ENCODE results near the gene CLSTN1.
A peak's percentile ranks its signal among the peaks of the same experiment; 100 is the strongest.

Gene CLSTN1

DNA sequence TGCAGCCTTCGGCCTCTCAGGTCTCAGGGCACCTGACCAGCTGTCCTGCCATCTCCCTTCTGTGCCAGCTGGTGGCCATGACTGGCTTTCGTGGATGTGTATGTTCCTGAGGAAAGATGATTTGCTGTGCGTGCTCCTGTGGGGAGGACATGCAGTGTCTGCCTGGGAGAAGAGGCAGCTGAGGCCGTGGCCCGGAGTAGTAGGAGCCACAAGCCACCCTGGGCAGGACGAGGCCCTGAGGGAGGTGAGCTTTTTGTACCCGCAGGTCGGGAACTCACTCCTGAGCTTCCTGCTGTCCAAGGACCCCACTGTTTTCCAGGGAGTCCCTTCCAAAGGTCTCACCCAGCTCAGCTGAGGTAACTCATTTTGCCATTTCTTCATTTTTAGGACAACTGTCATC lies 113.7 kb downstream of the CLSTN1 start:
- DNase-seq, result no peak

DNA sequence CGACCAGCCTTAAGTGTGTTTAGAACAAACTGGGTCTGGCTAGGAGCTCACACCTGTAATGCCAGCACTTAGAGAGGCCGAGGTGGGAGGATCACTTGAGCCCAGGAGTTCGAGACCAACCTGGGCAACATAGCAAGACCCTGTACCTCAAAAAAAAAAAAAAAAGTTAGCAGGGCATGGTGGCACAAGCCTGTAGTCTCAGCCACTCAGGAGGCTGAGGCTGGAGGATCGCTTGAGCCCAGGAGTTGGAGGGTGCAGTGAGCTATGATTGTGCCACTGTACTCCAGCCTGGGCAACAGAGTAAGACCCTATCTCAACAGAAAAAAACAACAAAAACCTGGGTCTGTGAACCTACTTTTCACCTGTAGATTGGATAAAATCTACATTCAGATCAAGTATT lies 117.6 kb downstream of the CLSTN1 start:
- no peak for DNase-seq

DNA sequence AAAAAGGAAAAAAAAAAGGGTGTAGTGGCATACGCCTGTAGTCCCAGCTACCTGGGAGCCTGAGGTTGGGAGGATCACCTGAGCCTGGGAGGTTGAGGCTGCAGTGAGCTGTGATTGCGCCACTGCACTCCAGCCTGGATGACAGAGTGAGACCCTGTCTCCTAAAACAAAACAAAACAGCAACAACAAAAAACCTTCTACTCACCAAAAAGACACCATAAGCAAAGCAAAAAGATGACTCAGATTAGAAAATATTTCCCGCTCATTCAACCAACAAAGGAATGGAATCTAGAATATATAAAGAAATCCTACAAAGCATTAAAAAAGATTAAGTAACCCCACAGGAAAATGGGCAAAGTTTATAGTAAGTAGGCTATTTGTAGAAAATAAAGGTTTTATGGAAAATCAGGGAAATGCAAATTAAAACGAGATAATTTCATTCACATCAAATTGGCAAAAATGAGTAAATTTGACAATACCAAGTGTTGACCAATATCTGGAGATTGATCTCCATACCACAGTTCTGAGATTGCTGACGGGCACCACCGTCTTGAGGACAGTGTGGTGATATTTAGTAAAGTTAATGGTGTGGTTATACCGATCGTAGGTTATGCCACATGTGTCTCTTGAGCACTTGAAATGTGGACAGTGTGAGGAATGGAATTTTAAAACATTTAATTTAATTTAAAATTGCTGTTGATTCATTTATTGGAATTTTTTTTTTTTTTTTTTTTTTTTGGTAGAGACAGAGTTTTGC lies 118.2 kb downstream of the CLSTN1 start:
- DNase-seq, result no peak

DNA sequence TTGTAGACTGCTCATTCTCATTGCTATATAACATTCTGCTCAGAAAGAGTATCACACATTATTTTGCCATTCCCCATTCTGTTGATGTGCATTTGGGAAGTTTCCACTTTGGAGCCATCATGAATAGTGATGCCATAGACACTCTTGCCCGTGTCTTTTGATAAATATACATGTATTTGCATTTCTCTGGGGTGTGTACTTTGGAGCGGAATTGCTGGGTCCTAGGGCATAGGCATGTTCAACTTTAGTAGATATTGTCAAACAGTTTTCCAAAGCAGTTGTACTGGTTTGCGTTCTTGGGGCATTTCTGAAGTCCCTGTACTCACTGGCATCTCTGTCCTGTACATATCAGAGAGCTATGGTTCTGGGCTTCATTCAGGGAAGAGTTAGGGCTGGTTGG lies 120.1 kb downstream of the CLSTN1 start:
- no peak for DNase-seq

DNA sequence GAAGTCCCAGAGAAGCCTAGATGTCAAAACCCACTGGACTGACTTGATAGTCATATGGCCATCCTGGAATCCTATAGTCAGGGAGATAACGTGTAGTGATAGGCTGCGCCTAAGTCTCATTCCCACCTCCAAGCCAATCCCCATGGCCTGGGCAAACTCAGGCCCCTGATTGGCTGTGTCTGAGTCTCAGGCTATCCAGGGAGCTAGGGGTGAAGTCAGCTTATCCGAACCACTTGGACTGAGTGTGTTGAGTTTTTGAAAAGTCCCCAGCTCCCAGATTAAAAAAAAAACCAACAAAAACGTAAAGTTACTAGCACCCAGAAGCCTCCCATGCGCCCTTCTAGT lies 120.6 kb downstream of the CLSTN1 start:
- no peak for DNase-seq

DNA sequence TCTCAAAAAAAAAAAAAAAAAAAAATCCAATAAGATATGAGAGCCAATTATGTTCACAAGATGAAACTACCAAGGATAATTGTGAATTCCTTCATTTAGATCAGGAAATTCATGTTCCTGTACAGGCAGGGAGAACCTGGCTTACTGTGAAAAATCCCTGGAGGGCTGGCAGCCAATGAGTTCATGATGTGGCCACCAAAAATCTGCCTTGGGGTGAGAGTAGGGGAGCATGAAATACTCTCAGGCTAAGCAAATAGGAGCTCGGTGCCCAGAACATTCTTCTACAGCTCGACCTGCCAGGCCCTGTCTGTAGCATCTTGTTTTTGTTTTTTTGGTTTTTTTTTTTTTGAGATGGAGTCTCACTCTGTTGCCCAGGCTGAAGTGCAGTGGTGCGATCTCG lies 122.1 kb downstream of the CLSTN1 start:
- no peak for DNase-seq

DNA sequence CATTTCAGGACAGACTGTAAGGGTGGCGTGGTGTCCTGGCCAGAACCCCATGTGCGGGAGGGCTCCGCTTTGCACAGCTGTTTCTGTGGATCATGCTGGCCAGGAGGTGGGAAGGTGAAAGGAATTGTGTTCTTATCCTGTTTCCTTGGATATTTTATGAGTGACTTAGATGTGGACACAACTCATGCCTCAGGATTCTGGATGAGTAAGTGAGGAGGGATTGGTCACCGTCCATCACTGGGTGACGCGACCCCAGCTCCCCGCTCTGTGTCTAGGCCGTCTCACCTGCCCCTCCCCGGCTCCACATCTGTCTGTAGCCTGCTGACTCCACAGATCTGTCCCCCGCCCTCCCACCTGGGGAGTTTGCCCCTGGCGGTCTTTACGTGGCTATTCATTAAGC lies 123.4 kb downstream of the CLSTN1 start:
- DNase-seq, result no peak

DNA sequence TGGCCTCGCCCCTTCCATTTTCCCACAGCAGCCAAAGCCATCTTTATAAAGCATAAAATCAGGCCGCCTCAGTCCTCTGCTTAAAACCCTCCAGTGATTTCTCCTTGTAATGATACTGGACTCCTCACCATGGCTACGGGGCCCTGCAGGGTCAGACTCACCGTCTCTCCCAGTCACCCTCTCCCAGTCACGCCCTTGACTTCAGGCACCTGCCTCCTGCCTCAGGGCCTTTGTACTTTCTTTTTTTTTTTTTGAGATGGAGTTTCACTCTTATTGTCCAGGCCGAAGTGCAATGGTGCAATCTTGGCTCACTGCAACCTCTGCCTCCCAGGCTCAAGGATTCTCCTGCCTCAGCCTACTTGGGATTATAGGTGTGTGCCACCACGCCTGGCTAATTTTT lies 124.4 kb downstream of the CLSTN1 start:
- DNase-seq, result no peak

DNA sequence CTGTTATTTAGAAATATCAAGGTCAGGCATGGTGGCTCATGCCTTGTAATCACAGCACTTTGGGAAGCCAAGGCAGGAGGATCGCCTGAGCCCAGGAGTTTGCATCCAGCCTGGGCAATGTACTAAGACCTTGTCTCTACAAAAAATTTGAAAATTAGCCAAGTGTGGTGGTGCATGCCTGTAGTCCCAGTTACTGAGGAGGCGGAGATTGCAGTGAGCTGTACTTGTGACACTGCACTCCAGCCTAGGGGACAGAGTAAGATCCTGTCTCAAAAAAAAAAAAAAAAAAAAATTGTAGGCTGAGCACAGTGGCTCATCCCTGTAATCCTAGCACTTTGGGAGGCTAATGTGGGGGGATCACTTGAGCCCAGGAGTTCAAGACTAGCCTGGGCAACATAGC lies 127.0 kb downstream of the CLSTN1 start:
- DNase-seq, result peak; percentile 43 to 54

DNA sequence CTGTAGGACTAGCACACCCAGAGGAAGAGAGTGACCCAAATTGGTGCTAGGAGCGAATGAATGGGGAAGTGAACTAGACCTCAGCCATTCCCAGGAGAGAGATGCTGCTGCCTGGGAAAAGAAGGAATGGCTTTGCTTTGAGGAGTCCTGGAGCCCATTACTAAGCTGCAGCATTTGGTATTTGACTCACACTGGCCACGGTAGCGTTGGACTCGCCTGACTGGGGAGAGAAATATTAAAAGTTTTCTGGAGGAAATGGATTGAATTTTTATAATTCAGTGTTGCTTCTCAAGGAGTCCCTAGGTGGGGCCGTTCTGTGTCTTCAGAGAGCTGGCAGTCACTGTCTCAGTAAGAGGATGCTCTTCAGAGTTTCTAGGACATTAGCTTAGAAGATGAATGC lies 132.1 kb downstream of the CLSTN1 start:
- no peak for DNase-seq

DNA sequence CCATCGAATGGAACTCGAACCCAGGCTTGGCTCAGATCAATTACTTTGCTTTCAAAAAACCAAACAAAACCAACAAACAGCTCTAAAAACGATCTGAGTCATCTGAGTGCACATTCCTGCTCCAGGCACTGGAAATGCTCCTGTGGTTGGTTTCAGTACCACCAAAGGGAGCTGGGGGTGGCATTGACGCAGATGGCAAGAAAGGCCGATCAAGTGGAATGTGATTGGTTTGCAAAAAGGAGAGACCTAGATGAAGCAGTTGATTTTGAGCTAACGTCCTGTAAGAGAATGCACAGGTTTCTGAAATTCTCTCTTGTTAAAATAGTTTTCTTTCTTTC lies 132.7 kb downstream of the CLSTN1 start:
- DNase-seq, result no peak

DNA sequence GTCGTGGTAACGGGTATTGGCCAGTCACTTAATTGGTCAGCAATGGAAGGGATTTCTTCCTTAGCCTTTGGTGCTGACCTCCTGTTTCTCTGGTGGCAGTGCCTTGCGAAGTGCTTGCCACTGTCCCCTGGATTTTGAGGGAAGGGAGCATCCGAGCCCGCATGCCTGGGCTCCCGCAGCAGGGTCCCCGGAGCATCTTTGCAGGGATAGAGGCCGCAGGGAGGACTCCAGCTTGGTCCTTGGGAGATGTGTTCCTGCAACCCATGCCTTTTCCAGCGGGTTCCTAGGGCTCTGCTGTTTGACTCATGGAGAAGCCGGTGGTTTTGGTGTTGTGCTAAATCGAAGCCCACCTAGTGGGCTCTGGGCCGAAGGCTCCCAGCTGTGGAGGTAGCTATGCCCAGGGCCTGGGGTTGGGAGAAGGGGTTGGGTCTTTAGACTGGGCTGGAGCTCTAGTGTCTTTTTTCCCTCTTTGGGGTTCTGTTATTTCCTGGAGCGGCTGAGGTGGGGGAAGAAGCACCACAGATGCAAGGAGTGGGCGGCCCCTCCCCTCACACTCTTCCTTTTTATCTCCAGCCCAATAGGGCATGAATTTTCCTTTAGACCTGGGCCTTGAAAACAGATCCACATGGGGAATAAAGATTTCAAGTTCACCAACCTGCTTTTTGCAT lies 133.2 kb downstream of the CLSTN1 start:
- DNase-seq, result peak in 1 of 2 donors; percentile 18

DNA sequence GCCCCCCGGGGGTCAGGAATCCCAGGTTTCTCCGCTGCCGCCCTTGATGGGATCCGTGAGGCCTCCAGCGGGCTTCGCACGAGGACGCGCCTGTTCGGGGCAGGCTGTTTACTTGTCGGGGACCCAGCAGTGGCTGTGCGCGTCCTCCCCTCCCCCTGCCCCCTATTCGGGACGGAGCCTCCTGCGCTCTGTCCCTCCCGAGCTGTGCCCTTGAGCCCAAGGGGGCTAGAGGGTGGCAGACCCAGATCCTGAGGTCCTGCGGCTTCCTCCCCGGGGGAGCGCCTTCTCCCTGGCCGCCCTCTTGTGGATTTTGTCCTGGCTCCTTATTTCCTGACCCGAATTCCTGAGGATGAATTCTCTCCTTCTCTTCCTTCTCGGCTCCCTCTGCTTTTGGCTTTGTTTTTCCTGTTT lies 133.8 kb downstream of the CLSTN1 start:
- DNase-seq, result no peak

DNA sequence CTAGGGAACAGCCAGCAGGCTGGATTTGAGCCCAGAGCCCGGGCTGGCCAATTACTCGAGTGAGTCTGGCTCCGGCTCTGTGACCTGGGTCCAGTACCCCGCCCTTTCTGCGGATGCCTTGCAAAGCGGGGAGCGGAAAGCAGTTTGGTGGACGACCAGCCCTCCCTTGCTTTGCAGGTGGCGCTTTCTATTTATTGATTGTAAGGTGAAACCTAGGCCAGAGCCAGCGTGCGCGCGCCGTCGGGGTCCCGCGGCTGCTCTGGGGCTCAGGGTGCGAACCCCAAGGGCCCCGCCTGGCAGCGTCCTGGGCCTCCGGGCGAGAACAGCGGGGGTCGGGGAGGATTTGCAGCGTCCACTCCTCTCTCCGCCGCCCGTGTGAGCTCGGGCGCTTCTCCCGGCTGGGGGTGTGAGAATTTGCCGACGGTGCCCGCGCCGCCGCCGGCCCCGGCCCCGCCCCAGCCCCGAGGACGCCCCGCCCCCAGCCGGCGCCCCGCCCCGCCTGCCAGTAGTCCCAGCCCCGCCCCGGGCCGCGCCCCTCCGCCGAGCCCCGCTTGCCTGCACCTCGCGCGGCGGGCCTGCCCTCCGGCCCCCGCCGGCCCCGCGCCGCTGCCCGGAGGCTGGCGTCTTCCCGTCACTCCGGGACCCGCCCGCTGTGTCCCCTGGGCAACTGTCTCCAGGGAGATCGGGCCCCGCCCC lies 134.6 kb downstream of the CLSTN1 start:
- DNase-seq, result peak; percentile 38 to 62

DNA sequence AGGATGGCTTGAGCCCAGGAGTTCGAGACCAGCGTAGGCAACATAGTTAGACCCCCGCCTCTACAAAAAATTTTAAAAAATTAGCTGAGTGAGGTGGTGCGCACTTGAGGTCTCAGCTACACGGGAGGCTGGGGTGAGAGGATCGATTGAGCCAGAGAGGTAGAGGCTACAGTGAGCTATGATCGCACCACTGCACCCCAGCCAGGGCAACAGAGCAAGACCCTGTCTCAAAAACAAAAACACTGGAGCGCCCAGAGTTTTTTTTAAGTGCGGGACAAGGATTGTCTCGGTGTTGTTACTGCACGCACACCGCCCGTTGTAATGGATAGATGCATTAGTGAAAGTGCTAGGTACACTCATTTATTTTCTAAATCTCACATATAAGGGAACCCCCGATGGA lies 135.2 kb downstream of the CLSTN1 start:
- DNase-seq, result no peak

DNA sequence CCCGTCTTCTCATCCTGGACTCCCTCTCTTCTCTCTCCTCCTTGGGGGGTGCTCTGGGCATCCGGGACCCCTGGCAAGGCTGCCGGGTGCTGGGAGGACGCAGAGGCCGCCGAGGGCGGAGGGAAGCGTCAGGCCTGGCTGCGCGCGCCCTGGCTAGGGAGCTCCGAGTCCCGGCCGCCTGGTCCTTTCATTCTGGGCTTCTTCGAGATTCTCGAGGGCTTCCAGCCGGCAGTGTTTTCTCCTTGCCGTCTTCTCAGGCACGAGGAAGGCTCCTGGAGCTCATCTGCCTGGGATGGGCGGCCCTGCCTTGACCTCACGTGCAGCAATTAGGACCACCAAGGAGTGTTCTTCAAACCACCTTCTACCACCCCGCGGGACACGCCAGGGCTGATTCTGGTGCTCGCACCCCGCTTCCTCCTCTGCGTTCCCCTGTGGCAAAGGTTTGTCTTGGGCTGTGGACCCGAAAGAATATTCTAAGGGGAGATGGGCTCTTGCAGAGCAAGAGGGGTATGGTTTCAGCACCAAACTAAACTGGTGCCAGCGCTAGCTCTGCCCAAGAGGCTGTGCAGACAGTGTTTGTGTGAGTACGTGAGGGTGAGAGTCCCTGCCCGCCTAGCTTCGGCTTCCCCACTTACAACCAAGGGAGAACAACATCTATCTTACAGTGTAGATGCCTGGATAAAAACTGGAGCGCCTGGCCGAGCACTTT lies 135.7 kb downstream of the CLSTN1 start:
- no peak for DNase-seq

DNA sequence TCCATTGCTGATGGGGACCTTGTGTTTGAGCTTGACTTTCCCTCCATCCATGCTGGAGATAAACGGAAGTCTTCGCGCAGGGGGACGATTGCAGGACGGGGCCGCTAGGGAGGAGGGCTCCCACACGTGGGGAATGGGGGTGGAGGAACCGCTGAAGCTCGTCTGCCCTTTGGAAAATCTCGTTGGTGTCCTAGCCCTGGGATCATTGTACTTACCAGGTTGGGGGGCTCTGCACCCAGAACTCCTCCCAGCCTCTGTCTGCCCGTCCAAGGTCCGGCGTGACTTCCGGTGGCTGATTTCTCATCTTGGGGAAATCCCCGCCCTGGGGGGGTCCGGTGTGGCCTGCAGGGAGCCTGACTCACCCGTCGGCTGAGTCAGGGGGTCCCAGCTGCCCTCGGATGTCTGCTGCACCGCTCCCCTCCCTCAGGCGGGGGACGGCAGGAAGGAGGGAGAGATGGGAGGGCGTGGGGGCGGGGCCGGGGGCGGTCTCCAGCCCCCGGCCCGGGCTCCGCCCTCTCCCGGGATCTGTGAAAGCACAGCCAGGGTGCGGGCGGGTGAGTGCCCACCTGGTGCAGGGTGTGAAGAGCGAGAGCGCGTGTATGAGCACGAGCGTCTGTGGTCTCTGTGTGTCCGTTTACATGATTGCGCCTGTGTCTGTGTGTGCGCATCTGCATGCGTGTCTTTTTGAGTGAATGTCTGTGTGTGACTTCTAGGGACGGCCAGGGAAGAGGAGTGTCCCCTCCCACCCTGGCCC lies 136.5 kb downstream of the CLSTN1 start:
- DNase-seq, result peak; percentile 22 to 56

DNA sequence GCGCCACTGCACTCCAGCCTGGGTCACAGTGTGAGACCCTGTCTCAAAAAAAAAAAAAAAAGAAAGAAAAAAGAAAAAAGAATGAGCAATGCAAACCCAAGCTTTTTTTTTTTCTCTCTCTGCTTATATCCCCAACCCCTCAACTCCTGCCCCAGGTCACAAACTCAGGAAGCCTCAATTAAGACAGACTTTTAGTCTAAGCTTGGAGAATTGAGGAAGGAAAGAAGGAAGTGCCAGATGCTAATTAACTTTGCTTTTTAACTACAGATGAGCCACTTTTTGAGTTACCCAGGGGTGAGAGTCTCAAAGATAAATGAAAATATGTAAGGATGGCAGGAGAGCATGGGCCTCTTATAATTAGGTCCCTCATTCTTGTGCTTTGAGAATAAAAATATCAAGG lies 139.0 kb downstream of the CLSTN1 start:
- DNase-seq, result no peak

DNA sequence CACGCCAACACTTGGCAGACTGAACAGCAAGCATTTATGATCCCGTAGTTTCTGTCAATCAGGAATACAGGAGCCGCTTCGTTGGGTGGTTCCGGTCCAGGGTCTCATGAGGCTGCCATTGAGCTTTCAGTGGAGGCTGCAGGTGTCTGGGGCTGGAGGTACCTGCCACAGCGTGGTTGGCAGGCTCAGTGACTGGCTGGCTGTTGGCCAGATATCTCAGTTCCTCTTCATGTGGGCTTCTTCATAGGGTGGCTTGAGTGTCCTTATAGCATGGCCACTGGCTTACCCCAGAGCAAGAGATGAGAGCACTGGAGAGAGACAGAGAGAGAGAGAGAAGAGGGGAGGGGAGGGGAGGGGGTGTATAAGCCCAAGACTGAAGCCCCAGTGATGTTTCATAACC lies 142.9 kb downstream of the CLSTN1 start:
- DNase-seq, result no peak

DNA sequence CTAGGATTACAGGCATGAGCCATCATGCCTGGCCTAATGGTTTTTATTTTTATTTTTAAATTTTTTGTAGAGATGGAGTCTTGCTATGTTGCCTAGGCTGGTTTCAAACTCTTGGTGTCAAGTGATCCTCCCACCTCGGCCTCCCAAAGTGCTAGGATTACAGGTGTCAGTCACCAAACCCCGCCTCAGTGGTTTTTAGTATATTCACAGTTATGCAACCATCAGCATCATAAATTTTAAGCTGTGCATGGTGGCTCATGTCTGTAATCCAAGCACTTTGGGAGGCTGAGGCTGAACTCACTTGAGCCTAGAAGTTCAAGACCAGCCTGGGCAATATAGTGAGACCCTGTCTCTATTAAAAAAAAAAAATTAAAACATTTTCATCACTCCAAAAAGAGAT lies 143.7 kb downstream of the CLSTN1 start:
- no peak for DNase-seq
